Posterior cingulate gyrus (tissue), 11 donors: ENCODE data around the gene C2CD2.

Source experiments
- DNase-seq, 10 donors: peaks; one replicate each; pipeline versions ENCODE4 v3.0.0 to v3.0.0-alpha.2; 2020 to 2021; ENCODE audit warnings: mixed read lengths in 3 of 10
- intact Hi-C: fragments of 100-400 bp; cut with DNase I; formaldehyde crosslinking; loops from one replicate; pipeline ENCODE4 v1.15.1; 2023

C2CD2 gene

DNA sequence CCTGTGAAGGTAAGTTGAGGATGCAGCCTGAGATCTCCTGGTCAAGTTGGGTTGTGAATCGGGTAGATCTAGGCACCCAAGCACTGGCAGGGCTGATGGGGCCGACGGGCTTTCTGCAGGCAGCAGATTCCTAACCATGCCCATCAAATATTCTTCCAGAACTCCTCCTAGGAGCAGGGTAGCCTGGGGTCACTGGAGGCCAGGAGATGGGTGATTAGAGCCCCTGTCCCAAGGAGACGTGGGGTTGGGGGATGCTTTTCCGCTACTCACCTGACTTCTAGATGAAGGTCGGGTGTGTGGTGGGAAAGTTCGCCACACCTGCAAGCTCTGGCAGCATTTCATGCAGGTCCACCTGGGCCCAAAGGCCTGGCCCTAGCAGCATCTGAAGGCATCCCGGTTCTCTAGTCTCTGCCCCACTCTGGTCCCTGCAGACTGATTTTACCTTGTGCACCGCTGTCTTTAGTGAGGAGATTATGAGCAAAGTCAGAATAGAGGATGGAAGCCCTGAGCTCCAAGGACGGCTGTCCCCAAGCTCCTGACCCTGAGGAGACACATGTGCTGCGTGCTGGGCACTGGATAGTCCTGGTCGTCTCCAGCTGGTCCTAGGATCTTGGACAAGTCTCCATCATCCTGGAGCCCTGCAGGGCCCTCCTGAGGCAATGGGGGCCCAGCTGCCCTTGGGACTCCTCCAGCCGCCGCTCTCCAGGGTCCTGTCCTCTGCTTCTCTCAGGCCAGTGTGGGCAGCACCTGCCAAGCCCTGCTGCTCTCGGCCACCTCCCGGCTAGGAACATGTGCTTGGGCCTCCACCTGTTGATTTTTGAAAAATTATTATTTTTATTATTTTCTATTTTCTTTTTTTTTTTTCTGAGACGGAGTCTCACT, 21.8 kb upstream of the C2CD2 start:
- peak in 1 of 10 donors; percentile 49 for DNase-seq
- intact Hi-C loops = no loop called here

DNA sequence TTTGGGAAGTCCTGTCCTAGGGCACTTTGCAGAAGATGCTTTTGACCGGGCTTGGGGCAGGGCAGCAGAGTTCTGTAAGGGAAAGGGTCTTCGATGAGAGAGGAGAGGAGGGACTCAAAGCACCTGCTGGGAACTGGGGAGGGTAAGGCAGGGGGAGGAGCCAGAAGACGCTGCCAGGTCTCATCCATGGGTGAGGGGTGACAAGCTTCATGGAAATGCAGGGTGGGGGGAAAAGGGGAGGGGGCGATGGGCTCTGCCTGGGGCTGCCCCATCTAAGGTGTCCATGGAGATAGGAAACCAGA, 20.9 kb upstream of the C2CD2 start:
- no peak for DNase-seq
- intact Hi-C loops = no loop called here

DNA sequence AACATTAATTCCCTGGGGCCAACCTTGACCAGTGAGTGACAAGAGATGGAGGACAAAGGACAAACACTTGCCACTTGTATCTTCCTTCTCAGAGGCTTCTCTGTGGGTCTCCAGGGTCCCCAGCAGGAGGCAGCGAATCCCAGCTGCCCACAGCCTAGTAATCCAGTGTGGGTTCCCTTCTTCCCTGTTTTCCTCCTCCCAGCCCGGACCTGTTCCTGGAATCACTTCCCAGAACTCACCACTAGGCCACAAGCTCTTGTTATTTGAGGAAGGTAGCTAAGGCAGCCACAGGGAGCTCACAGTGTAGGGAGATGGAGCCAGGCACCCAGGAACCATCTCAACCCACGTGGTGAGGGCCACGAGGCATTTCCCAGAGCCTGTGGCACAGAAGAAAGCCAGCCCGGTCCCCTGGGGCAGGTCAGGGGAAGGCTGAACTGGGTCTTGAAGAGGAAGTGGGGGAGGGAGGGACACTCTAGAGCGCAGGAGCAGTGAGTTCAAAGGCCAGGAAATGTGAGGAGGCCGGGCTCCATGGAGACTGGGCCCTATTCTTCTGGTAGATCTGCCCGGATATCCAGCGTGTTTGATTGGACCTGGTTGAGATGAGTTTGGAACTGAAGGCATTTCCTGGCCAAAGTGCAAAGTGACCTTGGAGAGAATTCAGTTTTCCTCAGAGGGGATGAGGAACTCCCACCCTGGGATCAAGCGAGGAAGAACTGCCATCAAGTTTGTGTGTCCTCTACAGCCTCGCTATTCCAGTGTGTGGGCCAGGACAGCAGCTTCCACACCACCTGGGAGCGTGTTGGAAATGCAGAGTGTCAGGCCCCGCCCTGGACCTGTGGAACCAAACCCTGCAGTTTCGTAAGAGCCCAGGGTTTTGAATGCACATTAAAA, 20.3 kb upstream of the C2CD2 start:
- peak in 1 of 10 donors; percentile 59 for DNase-seq
- intact Hi-C loops = no loop called here

DNA sequence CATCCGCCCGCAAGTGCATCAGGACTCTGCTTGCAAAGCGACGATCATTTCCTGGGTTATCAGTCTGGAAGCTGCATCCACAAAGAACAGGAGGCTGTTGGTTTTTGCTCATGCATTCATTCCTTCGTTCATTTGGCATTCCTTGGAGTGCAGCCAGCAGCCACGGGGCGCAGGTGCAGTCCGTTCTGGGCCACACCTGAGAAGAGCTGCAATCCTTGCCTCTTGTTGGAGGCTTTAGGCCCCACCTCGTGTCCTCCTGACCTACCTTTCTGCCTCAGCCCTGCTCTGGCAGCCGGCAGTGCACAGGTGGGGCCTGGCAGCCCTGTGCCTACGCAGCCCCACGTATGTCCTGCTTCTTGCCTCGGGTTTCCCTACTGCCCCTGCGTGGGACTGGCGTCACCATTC, 19.6 kb upstream of the C2CD2 start:
- peak in 1 of 10 donors; percentile 60 for DNase-seq
- intact Hi-C loops = no loop called here

DNA sequence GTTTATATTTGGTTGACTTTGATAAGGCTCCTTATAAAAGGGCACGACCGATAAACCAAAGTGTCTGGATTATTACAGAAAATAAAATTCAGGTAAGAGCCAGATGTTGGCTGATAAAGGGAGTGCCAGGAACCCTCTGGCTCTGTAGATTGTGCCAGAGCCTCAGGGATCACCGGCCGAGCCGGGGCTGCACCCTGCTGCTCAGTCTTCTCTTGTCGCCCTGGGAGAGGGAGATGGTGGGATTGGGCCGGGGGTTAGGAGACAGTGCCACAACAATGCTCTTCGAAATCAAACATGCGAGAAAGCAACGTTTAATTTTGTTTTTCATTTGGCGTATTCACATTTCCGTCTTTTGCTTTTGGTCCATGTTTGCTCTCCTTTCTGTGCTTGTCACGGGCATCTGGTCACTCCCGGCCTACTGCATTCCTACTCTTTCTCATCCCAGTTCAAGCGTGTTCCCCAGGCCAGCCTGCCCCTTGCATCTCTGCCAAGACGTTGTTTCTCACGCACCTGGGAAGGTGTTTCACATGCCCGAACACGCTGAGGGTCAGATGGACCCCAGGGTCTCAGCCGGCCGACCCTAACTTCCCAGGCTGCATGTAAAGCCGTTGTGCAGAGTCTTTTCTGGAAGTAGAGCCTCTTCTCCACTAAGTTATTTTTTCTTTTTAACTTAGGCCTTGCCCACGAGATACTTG, 18.8 kb upstream of the C2CD2 start:
- intact Hi-C loops = no loop called here
- DNase-seq = peak in 1 of 10 donors; percentile 57

DNA sequence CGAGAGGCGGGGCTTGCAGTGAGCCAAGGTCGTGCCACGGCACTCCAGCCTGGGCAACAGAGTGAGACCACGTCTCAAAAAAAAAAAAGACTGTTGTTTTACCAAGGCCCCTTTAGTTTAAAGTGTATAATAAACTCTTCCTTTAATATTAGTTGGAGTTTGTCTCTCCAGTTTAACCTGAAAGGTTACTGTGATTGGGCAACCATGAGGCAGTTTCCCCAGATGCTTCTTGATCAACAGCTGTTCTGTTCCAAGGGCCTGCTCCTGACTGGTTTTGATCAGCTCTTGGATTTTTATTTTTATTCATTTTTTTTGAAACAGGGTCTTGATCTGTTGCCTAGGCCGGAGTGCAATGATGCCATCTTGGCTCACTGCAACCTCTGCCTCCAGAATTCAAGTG, 18.1 kb upstream of the C2CD2 start:
- intact Hi-C loops = no loop called here
- DNase-seq = peak in 1 of 10 donors; percentile 20

DNA sequence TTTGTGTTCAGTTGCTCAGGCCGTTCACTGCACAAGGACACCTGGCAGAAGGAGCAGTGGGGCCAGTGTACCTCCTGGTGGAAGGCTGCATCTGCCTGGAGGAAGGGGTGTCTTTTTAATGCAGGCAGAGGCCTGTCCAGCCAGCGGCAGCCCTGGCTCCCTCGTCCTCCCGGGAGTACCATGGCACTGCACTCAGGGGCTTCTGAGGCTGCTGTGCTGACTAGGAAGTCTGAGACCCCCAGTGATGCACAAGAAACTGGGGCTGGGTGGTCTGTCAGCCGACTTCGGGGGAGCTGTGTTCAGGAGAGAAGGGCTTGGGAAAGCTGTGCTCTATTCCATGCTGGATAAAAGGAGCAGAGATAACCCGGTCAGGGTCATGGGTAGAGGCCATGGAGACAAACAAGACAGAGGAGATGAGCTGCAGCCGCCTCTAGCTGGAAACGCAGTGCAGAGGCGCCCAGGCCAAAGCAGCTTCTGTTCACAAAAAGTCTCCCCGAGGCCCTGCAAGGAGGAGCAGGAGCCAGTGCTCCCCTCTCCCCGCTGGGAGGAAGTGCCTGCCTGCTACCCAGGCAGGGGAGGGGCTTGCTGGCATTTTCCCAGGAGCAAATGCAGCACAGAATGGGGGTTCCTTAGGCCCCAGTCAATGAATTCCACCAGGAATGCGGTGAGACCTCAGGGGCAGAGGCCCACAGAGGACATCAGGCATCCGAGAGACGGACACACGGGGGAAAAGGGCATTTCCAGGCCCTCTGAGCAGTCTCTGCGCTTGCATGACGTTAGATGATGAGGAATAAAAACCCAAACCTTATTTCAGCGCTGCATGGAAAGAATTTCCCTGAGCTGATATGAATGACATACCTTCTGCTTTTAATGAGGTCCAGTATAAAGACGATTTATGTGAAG, 17.2 kb upstream of the C2CD2 start:
- intact Hi-C loops = no loop called here
- peak in 1 of 10 donors; percentile 36 for DNase-seq

DNA sequence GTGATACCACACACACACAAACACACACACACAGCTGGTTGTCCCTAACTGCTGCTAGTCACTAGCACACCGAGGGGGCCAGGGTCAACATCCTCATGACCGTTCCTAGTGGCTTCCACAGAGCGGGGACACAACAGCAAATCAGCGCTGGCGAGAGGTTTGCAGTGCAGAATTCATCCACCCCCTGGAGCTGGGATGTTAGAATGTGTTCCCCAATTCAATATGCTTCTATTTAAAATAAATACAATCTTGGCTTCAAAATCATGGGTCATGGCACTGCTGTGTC, 16.2 kb upstream of the C2CD2 start:
- intact Hi-C loops = no loop called here
- DNase-seq = no peak

DNA sequence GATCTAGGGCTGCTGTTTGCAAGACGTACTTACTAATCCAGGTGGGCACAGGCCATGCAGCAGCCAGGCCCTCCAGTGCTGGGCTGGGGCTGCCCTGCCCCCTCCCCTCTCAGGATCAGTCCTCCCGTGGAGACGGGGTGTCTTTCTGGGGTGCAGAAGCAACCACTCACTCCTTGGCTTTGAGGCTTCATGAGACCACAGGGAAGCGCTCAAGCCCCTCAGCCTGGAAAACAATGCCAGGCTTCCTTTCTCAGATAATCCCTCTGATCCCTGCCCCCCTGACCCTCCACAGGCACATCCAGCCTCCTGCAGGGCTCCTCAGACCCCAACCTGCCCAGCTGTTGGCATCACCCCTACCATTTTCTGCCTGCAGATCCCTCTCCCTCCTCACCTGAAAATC, 13.9 kb upstream of the C2CD2 start:
- peak in 1 of 10 donors; percentile 8 for DNase-seq
- intact Hi-C loops = no loop called here

DNA sequence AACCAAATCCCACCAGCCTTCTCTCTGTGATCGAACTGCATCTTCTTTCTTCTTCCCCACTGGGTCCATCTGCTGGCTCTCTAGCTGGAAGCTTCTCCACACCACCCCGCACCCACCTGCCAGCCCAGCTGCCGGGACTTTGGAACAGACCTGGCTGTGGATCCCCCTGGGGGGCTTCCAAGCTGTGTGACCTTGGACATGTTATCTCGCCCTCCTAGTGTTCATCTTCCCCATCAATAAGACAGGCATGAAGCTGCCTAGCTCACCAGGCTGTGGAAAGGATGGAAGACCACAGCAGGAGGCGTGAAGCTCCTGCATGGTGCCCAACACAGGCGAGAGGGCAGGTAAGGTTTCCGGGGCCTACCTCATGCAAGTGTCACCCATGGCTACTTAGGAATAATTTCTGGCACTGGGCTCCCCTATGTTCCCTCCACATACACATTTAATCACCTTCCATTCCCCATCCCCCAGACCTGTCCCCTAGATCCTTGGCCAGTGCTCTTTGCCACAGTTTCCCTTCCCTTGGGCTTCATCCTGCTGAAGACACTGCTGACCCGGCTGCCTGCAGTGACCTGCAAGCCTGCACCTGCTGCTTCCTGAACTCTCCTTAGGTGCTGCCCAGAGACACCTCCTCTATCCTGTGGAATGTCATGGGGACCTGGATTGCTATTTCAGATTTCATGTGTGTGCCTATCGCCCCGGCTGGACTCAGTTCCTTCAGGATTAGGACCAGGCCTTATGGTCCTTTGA, 13.2 kb upstream of the C2CD2 start:
- peak in 2 of 10 donors; percentile 12 to 66 for DNase-seq
- intact Hi-C loops = no loop called here

DNA sequence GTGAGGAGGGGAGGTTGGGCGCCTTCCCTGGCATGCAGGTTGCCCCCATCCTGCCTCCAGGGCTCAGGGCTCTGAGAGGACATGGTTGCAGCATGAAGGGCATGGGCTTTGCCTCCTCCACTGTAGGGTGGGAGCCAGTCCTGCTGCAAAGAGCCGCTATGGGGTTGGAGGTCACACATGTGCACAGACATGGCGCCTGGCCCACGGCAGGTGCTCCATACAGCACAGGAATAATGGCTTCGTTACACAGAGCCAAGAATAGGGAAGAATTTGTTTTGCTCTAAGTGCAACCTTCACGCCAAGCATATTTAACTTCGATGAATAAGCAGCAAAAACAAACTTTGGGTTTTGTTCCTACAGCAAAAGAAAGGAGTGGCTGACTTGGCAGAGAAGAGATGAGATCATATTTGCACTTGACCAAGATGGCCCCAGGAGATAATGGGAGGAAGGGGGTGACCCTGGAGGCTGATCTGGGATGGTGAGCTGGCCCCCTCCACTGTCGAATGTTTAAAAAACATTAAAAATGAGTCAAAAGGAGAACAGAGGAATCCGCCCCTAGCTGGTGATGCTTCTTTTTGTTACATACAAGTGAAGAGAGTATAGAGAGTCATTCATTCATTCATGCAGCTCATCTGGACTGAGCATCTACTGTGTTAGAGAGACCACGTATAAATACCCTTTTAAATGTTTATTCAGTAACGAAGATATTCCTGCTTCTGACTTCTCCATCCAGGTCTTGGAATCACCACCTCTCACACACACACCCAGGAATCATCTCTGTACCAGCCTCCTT, 12.4 kb upstream of the C2CD2 start:
- DNase-seq = peak in 2 of 10 donors; percentile 4 to 75
- intact Hi-C loops = no loop called here

DNA sequence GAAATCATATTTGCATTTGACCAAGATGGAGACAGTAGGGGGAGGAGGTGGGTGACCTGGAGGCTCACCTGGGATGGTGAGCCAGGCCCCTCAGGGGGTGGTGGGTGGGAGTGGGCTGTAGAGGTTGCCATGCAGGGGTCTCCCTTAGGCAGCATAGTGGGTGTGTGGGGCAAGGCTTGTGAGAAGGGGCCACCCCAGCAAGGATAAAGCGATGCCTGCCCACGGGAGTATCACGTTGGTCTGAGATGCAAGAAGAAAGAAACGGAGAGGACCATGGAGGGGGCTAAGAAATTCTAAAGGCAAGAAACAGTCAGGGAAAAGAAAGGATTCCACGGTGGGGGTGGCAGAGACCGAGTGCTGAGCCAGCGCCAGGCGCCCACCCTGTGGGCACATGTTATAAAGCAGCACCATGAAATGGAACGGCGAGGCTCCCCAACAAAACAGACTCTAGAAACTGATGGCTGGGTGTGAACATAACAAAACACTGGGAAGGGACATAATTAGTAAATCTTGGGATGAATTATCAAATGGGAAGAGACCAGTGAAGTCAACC, 11.7 kb upstream of the C2CD2 start:
- intact Hi-C loops = no loop called here
- peak in 1 of 10 donors; percentile 72 for DNase-seq

DNA sequence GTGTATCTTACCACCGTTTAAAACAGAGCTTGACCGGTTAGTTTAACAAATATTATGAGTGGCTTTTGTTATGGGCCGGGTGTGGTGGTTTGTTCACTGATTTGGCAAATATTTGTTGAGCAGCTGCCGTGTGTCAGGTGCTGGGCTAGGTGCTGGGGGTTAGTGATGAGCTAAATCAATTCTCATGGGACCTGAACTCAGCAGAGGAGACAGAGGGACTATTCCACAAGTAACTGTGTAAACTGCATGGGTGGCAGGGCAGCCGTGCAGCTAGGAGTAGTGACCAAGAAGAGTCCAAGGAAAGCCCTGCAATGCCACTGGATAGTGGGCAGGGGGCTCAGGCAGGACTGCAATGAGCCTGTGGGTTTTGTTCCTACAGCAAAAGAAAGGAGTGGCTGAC, 11.2 kb upstream of the C2CD2 start:
- intact Hi-C loops = no loop called here
- peak in 1 of 10 donors; percentile 9 for DNase-seq

DNA sequence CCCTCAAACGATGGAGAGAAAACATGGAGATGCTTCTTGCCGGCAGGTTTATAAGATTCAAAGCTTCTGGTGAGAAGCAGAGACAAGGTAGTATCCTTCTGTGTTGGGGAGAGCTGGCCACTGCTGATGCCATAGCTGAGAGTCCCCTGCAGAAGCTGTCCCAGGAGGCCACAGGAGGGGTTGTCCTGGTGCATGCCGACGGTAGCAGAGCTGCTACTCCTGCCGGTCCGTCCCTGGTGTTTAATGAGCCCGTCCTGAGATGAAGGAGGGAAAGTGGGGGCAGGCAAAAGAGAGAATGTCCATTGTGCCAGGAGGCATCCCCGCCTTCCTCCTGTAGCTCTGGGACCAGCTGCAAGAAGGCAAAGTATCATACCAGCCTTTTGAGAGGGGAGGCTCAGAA, 10.4 kb upstream of the C2CD2 start:
- peak in 1 of 10 donors; percentile 11 for DNase-seq
- intact Hi-C loops = no loop called here

DNA sequence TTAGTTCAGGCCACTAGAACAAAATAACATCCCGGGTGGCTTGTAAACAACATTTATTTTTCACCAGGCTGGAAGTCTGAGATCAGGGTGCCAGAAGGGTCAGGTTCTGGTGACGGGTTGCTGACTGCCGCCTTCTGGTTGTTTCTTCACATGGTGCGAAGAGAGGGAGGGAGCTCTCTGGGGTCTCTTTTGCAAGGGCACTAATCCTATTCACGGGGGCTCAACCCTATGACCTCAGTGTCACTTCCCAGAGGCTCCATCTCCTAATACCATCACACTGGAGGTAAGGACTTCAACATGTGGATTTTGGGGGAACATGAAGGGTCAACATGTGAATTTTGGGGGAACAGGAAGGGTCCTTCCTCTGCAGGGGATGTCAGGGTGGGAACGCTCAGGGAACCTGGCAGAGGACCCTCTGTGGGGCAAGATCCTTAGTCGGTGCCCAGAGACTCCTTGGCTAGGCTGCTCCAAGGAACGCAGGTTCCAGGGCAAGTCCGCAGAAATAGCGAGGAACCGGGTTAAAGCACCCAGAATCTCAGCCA, 8.7 kb upstream of the C2CD2 start:
- no peak for DNase-seq
- intact Hi-C loops = no loop called here

DNA sequence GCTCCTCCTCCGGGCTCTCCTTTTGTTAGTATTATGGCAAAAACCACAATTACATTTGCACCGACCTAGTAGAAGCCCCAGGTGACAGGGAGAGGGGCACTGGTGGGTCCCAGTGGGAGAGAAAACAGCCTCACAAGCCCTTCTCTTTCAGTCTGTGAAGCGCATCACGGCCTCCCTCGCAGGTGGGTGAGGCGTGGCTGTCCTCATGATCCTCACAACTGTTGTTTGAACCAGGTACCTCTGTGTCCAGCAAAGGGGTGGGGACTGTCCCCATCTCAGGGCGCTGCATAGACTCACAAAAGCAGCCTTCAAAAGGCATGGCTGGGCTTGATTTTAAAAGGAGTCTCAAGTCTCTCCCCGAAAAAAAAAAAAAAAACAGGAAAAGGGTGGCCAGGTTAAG, 7.9 kb upstream of the C2CD2 start:
- intact Hi-C loops = no loop called here
- no peak for DNase-seq

DNA sequence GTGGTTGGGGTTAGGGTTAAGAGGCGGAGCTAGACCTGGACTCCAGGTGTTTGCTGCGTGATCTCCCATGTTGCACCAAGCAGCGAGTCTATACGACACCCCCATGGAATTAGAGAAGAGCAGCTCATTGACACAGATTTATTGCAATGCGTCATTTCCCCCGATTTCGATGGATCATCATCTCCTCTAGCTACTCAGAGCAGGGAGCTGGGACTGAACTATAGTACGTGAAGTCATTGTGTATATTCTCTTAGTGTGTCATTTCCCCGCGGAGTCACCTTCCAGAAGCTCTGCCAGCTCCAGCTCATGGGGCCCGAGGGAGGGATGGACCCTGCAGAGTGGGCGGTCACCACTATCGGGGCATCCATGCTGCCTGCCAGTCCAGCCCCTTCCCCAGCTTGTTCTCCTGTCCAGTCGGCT, 7.5 kb upstream of the C2CD2 start:
- DNase-seq = peak in 1 of 10 donors; percentile 77
- intact Hi-C loops = no loop called here

DNA sequence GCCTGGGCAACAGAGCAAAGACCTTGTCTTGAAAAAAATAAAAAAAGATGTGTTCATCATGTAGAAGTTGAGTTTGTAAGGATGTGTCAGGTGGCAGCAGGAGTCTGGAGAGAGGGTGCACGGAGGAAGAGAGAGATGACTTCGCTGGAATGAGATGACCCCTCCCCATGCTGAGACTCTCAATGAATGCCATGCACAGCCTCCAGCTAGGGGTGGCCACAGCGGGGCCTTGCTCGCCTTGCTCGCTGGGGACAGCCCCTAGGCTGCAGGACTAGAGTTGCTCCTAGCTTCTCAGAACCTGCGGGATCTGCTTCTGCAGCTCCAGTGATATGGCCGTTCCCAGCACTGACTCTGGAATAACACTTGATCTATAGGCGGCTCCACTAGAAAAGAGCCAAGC, 6.6 kb upstream of the C2CD2 start:
- intact Hi-C loops = no loop called here

More for the DNA sequence above, 6.6 kb upstream of the C2CD2 start:
- DNase-seq = peak in 1 of 10 donors; percentile 45
